Activated naive CD4-positive, alpha-beta T cell treated with anti-CD3 and anti-CD28 coated beads, Interleukin-2, amount 50 U/mL, for 72 hours (primary cell): ENCODE data around the gene PRPH2. TPM values are rescaled to one million over a fixed set of nuclear protein-coding genes. Genes with fewer than 3 reads are reported as not detected.
A peak's percentile ranks its signal among the peaks of the same experiment; 100 is the strongest.
"Not testable (repeated sequence)": the region's sequence is repeated elsewhere in the genome, so short reads cannot be mapped to it uniquely, and the experiment has no call there.

Experiments
- ATAC-seq, 2 donors: fragments of 150-1000 bp; cut with Tn5 transposase; 2 replicates each; pipeline ENCODE4 v1.10.0; 2021; ENCODE audit warnings: mild to moderate bottlenecking in 2 of 2, moderate library complexity in 2 of 2
- DNase-seq, 2 donors: peaks; one replicate each; pipeline ENCODE4 v3.0.0; 2021 to 2022; ENCODE audit warnings: low spot score in 2 of 2
- H3K27ac Mint-ChIP-seq, 2 donors: one replicate each; pipeline ENCODE4 v1.8.0; 2022; ENCODE audit warnings: mild to moderate bottlenecking in 2 of 2, mixed read lengths in 2 of 2
- H3K36me3 Mint-ChIP-seq, 2 donors: one replicate each; pipeline ENCODE4 v1.8.0; 2022; ENCODE audit warnings: mixed read lengths in 2 of 2
- H3K9me3 Mint-ChIP-seq, 2 donors: one replicate each; pipeline ENCODE4 v1.8.0; 2022; ENCODE audit warnings: mixed read lengths in 2 of 2
- total RNA-seq, 2 donors: library from RNA; stranded (reverse); gene quantifications; one replicate each; pipeline ENCODE4 v1.2.3, GENCODE V29; 2022

The PRPH2 gene
- total RNA-seq, 2 donors from 2014 or later, result not detected

DNA sequence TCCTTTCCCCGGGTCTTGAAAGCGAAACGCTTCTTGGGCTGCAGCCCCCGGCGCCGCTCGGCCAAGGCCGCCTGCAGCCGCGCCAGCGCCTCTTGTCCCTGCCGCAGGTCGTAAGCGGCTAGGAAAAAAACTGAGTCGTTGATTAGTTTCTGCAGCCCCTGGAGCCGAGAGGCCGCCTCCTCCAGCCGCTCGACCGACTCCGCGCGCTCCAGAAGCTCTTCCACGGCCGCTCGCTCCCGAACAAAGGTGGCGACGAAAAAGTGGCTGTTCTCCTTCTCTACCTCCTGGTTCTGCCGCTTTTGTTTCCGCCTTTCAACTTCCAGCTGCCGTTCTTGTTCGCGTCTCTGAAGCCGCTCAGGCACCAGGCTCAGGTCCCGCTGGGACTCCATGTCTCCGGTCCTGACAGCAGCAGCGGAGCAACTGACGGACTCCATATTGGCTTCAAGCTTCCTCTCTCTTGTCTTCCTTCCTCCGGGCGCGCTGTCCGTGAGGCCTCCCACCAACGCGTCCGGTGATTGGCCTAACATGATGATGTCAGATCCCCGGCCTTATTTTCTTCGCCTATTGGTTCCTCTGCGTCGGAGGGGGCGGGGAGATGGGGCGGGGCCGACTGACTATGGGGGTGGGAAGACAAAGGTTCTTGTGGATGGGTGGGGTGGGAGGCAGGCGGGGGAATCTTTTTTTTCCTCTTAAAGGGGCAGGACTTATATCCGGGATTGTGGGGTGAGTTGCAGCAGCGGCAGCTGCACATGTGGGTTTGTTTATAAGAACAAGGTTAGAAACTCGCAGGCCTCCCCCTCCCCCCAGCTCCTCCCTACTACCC is 23.5 kb upstream of the PRPH2 start, which contains the start of gene TBCC:
Gene TBCC (minus strand): TSS at position 464 of the 823 bp plus-strand sequence. CDS start 30 bp downstream, at position 434.
- Mint-ChIP-seq H3K27ac (peak within 1 kb of the TSS; percentile 90 to 100), H3K36me3 (peaks cover 26% of the 10 kb centered on the region in 2 donors), H3K9me3 (peaks cover 0 to 7% of the 10 kb centered on the region in 2 donors)
- DNase-seq, result peak; percentile 85 to 92
- ATAC-seq, result peak; percentile 82 to 88

DNA sequence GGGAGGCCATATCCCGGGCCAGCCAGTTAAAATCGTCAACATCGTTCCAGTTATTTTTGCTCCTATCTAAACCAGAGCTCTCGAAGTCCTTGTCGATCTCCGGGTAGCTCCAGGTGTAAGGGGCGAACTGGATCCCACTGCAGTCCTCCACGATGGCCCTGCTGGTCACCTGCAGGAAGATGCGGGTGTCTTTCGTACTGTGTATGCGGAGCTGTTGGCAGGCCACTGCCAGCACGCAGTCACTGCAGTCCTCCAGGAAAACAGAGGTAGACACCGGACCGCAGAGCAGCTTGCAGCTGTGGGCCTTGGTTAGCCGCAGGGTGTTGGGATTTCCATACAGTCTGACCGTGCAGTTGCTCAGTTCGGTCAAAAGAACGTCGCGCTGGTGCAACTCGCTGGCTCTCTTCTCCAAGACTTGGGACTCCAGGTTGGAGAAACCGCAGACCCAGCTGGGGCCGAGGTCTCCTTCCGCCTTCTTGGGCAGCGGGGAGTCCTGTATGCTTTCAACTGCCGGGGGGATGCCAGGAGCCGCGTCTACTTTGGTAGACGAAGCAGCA is 22.8 kb upstream of the PRPH2 start:
- peak; percentile 10 to 67 for DNase-seq

DNA sequence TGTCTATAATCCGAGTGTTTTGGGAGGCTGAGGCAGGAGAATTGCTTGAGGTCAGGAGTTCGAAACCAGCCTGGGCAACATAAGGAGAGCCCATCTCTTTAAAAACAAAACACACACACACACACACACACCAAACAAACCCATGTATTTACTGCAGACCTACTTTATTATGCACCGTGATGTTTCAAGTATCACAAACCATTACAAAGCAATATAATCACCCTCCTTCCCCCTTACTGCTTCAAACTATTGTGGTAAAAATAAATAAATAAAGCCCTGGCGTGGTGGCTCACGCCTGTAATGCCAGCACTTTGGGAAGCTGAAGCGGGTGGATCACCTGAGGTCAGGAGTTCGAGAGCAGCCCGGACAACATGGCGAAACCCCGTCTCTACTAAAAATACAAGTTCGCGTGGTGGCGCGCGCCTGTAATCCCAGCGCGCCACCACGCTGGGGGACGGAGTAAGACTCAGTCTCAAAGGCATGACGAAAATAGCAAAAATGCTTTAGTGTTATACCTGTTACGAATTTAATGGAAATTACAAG is 22.0 kb upstream of the PRPH2 start:
- Mint-ChIP-seq H3K9me3 (peaks cover 0 to 7% of the 10 kb centered on the region in 2 donors), H3K27ac (peak overlapping the region in 1 of 2 donors; percentile 90), H3K36me3 (peaks cover 26% of the 10 kb centered on the region in 2 donors)
- ATAC-seq, result no peak
- DNase-seq, result no peak

More for the DNA sequence above, 22.8 kb upstream of the PRPH2 start:
- Mint-ChIP-seq H3K9me3 (peaks cover 0 to 7% of the 10 kb centered on the region in 2 donors), H3K36me3 (peaks cover 26% of the 10 kb centered on the region in 2 donors), H3K27ac (peak overlapping the region in 1 of 2 donors; percentile 90)
- peak in 1 of 2 donors; percentile 25 for ATAC-seq

DNA sequence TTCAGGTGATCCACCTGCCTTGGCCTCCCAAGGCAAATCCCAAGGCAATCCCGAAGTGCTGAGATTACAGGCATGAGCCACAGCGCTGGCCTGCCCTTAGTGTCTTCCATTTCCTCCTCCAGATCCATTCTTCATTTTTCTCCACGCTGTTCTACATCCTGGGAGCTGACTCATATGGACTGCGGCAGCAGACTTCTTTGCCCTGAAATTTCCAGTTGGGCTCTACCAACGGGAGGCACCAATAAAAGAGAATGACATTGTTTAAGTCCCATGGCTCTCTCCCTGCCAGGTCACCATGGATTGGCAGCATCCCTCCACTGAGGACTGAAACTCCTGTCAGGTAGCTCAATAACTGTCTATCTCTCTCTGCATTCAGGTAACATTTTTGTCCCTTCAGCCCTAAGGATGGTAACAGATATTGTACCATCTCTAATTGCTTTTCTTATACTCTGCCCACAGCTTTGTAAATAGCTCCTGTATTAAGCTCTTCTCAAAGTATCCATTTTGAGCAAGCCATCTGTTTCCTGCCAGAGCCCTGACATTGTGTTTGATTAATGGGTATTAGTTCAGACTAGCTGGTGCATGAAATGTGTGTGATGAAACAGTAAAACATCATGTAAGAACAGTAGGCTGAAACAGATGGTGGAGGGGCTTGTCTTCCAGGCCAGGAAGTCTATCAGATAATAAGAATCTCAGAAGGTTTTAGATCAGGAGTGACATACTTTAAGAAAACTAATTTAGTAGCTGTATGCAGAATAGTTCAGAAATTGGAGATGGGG is 19.9 kb upstream of the PRPH2 start:
- no peak for ATAC-seq
- H3K9me3 Mint-ChIP-seq, result peaks cover 0 to 7% of the 10 kb centered on the region in 2 donors

DNA sequence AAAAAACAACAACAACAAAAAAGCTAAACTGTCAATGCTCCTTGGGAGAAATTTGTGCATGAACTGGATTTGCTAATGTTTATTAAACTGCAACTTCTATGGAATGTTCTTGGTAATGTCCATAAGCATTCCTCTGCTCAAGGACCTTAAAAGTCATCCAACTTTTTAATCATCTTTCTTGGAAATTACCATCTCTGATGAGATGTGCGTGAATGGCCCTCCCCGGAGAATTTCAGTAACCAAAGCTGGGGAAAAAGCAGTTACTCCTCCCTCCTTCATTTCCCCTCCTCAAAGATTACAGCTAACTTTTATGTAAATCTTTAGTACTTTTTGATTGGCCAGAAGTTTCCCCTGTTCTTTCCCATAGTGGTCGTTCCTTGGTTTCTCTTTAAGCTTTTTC is 18.3 kb upstream of the PRPH2 start:
- H3K27ac Mint-ChIP-seq, result no peak overlapping the region
- peaks cover 0 to 7% of the 10 kb centered on the region in 2 donors for H3K9me3 Mint-ChIP-seq
- peaks cover 11 to 17% of the 10 kb centered on the region in 2 donors for H3K36me3 Mint-ChIP-seq
- ATAC-seq, result no peak
- DNase-seq, result no peak

More for the DNA sequence above, 19.9 kb upstream of the PRPH2 start:
- Mint-ChIP-seq H3K36me3 (peaks cover 16 to 23% of the 10 kb centered on the region in 2 donors), H3K27ac (no peak overlapping the region)
- no peak for DNase-seq

DNA sequence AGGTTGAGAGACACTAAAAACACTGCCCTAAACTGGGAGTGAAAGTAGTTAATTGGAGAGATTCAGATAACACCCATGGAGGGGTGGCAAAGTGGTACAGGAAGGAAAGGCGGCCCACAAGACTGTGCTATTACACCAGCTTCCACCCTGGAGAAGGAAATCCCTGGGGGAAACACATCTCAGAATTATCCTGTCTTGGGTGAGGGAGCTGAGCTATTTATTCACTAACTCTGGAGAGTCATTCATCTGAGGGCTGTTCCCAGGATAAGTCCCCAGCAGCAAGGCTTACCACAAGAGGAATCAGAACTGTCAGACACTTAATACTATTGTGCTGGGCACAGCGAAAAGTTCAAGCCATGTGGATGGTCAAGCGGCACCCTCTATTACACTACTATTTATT is 13.6 kb upstream of the PRPH2 start:
- ATAC-seq, result no peak

DNA sequence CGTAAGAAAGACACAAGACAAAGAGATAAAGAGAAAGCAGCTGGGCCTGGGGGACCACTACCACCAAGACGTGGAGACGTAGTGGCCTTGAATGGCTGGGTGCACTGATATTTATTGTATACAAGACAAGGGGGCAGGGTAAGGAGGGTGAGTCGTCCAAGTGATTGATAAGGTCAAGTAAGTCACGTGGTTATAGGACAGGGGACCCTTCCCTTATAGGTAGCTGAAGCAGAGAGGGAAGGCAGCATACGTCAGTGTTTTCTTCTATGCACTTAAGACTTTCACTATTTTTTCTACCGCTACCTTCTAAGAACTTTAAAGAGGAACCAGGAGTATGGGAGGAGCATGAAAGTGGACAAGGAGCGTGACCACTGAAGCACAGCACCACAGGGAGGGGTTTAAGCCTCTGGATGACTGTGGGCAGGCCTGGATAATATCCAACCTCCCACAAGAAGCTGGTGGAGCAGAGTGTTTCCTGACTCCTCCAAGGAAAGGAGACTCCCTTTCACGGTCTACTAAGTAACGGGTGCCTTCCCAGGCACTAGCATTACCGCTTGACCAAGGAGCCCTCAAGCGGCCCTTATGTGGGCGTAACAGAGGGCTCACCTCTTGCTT is 11.6 kb upstream of the PRPH2 start:
- DNase-seq, H3K36me3 Mint-ChIP-seq, H3K27ac Mint-ChIP-seq, ATAC-seq, H3K9me3 Mint-ChIP-seq: not testable (repeated sequence)

More for the DNA sequence above, 13.6 kb upstream of the PRPH2 start:
- Mint-ChIP-seq H3K27ac (no peak overlapping the region), H3K9me3 (no peaks in the 10 kb centered on the region), H3K36me3 (no peaks in the 10 kb centered on the region)
- DNase-seq, result no peak

DNA sequence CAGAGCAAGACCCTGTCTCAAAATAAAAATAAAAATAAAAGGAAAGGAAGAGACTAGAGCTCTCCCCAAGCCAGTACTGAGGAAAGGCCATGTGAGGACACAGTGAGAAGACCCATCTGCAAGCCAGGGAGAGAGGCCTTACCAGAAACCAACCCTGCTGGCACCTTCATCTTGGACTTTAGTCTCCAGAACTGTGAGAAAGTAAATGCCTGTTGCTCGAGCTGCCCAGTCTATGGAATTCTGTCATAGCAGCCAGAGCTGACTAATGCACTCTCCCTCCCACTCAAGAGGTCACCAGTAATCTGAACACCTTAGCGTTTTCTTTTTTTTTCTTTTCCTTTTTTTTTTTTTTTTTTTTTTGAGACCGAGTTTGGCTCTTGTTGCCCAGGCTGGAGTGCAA is 7.3 kb upstream of the PRPH2 start:
- Mint-ChIP-seq H3K27ac (peak overlapping the region in 1 of 2 donors; percentile 6), H3K9me3 (no peaks in the 10 kb centered on the region), H3K36me3 (no peaks in the 10 kb centered on the region)
- no peak for DNase-seq
- ATAC-seq, result no peak

DNA sequence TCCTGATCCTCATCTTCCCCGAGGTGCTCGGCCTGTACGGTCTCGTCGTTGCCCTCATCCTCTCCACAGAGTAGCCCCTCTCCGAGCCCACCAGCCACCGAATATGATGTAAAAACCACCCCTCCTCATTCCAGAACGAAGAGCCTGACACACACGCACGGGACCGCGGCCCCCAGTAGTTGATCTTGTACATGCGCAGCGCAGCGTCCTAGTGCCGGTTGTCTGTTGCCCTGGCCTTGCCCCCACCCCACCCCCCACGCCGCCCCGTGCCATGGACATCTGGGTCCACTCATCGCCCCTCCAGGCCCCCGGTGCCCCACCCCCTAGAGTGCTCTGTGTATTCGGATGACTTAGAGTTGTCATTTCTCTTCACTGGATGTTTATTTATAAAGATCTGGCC is 5.2 kb upstream of the PRPH2 start:
- no peak for ATAC-seq
- Mint-ChIP-seq H3K36me3 (no peaks in the 10 kb centered on the region), H3K9me3 (no peaks in the 10 kb centered on the region), H3K27ac (peak overlapping the region in 1 of 2 donors; percentile 96)
- DNase-seq, result no peak

DNA sequence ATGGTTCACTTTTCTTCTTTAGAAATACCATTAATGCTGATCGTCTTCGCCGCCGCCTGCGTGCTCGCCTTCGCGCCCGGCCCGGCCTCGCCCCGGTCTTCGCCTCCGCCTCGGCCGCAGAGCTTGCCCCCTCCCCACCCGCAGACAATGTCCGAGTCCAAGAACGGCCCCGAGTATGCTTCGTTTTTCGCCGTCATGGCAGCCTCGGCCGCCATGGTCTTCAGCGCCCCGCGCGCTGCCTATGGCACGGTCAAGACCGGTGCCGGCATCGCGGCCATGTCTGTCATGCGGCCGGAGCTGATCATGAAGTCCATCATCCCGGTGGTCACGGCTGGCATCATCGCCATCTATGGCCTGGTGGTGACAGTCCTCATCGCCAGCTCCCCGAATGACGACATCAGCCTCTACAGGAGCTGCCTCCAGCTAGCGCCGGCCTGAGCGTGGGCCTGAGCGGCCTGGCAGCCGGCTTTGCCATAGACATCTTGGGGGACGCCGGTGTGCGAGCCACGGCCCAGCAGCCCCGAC is 4.8 kb upstream of the PRPH2 start:
- no peaks in the 10 kb centered on the region for H3K9me3 Mint-ChIP-seq
- no peaks in the 10 kb centered on the region for H3K36me3 Mint-ChIP-seq
- peak in 1 of 2 donors; percentile 58 for DNase-seq
- peak overlapping the region; percentile 95 to 96 for H3K27ac Mint-ChIP-seq
- peak; percentile 24 to 27 for ATAC-seq

DNA sequence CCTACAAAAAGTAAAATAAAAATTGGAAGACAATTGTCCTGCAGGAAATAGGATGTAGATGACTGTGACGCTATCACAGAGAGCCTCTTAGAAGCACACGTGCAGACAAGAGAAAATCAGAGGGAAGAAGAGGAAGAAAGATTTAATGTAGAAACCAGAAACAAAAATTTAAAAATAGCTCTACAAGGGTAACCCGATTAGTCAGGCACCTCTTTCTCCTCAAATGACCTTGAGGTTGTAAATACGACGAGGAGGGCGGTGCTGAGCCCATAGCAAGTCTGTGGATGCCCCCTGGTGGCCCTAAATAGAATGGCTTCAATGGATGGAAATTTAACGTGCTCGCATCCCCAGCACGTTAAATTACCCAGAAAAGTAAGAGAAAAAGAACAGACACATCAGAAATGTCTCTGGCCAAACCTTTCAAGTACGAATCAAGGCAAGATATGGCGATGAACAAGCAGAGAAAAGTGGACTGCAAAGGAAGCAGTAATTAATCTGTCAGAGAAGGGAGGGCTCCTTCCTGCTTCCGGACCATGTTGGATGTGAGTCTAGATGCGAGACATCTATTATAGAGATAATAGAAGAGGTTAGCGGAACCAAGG is 4.2 kb upstream of the PRPH2 start:
- no peaks in the 10 kb centered on the region for H3K36me3 Mint-ChIP-seq
- DNase-seq (peak; percentile 52 to 61), ATAC-seq (peak; percentile 97 to 98)
- H3K27ac Mint-ChIP-seq, result peak overlapping the region; percentile 96
- H3K9me3 Mint-ChIP-seq, result no peaks in the 10 kb centered on the region

DNA sequence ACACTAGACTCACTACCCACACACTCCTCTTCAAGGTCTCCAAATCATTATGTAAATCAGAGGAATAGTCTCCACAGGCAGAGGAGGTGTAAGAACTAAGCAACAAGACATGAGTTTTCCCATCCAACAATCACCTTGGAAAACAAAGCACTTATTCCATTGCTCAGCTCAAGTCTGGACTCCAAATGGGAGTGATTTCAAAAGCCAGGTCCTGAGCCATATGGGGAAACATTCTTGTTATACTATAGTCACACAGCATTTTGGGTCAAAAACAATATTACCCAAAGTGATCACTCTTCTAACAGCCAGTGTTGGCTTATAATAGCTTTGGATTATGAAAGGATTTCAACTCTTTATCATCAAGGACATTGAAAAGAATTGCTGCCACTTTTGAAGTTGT is 3.6 kb upstream of the PRPH2 start:
- peak in 1 of 2 donors; percentile 6 for ATAC-seq

DNA sequence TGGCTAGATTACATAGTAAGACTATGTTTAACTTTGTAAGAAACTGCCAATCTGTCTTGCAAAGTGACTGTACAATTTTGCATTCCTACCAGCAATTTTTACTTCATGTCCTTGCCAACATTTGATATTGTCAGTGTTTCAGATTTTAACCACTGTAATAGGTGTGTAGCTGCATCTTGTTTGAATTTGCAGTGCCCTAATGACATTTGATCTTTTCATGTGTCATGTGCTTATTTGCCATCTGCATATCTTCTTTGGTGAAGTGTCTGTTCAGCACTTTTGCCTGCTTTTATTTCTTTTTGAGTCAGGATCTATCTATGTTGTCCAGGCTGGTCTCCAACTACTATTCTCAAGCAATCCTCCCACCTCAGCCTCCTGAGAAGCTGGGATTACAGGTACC is 2.4 kb upstream of the PRPH2 start:
- ATAC-seq, result no peak
- no peaks in the 10 kb centered on the region for H3K36me3 Mint-ChIP-seq
- H3K9me3 Mint-ChIP-seq, result no peaks in the 10 kb centered on the region
- DNase-seq, result no peak
- no peak overlapping the region for H3K27ac Mint-ChIP-seq

More for the DNA sequence above, 3.6 kb upstream of the PRPH2 start:
- Mint-ChIP-seq H3K27ac (peak overlapping the region; percentile 96), H3K9me3 (no peaks in the 10 kb centered on the region), H3K36me3 (no peaks in the 10 kb centered on the region)
- DNase-seq, result no peak

DNA sequence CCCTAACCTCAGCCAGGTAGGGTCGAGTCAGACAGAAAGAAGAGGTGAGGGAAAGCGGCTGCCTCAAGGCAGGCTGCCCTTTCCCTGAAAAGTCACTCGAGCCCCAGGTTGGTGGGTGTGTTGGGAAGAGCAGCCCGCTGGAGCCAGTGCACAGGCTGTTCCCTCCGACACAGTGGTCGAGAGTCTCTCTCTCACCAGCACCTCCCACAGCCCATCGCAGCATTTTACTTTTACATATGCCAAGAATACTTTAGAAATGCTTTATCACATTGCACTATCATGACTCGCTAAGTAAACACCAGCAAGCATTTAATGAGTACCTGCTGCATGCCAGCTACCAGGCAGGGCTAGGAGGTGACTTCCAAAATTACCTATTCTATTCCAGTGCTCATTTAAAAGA is 1.7 kb downstream of the PRPH2 start:
- no peak overlapping the region for H3K27ac Mint-ChIP-seq

DNA sequence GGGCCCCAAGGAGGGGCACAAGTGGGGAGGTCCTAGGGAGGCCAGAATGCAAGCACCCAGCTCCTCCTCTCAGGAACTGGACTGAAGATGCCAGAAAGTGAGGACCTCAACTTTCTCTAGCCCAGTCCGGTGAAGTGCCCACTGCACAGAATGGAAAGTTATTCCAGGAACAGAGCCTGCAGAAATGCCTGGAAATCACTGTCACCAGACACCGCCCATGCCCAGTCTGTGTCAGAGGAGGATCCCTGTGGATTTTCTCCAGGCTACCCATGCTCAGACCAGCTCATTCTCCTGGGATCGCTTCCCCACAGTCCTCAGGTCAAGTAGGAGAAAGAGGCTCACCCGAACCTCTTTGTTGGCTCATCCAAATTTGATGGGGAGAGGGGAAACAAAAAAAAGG is 6.5 kb downstream of the PRPH2 start:
- no peak for ATAC-seq

More for the DNA sequence above, 1.7 kb downstream of the PRPH2 start:
- no peak for DNase-seq
- no peaks in the 10 kb centered on the region for H3K9me3 Mint-ChIP-seq
- no peak for ATAC-seq
- no peaks in the 10 kb centered on the region for H3K36me3 Mint-ChIP-seq

More for the DNA sequence above, 6.5 kb downstream of the PRPH2 start:
- Mint-ChIP-seq H3K36me3 (peaks cover 5 to 11% of the 10 kb centered on the region in 2 donors), H3K27ac (no peak overlapping the region), H3K9me3 (peaks cover 3 to 11% of the 10 kb centered on the region in 2 donors)
- DNase-seq, result no peak
